Myocyte (in vitro differentiated cells): ENCODE results near the gene ETNK1. TPM values are rescaled to one million over a fixed set of nuclear protein-coding genes. Genes with fewer than 3 reads are reported as not detected.
"Not testable (repeated sequence)": the region's sequence is repeated elsewhere in the genome, so short reads cannot be mapped to it uniquely, and the experiment has no call there.

ENCODE experiments used
- DNase-seq: peaks from one replicate; pipeline ENCODE4 v3.0.0-alpha.2; 2012; ENCODE audit warnings: low read depth
- polyA plus RNA-seq: library from polyadenylated mRNA; unstranded; fragments of >200 nt; gene quantifications from one replicate; pipeline ENCODE4 v1.2.1, GENCODE V29; 2012; ENCODE audit warnings: missing spikeins
- total RNA-seq: library from RNA; depleted of rRNA; stranded (reverse); fragments of >200 nt; gene quantifications from 2 replicates; pipeline ENCODE4 v1.2.3, GENCODE V29; 2014

Gene ETNK1
- total RNA-seq, result 21.7 and 22.8 TPM in 2 replicates
- 12.9 TPM for polyA plus RNA-seq

- peak; percentile 93 for DNase-seq
Observed at GRCh38 chr12:22624870-22625761, at the start of gene ETNK1. Gene ETNK1, plus strand, starts transcription at chr12:22625171. Its CDS starts 260 bp downstream, at chr12:22625431.

GRCh38 chr12:22576065-22576464 is 48.9 kb upstream of the ETNK1 start:
- no peak for DNase-seq

GRCh38 chr12:22576473-22576872 is 48.5 kb upstream of the ETNK1 start:
- no peak for DNase-seq

GRCh38 chr12:22577667-22578066 is 47.3 kb upstream of the ETNK1 start:
- no peak for DNase-seq

GRCh38 chr12:22578328-22578727 is 46.6 kb upstream of the ETNK1 start:
- DNase-seq, result no peak

GRCh38 chr12:22588817-22589216 is 36.2 kb upstream of the ETNK1 start:
- DNase-seq, result no peak

GRCh38 chr12:22593864-22594263 is 31.1 kb upstream of the ETNK1 start:
- DNase-seq, result no peak

- not testable (repeated sequence) for DNase-seq
Observed at GRCh38 chr12:22597539-22597938, 27.4 kb upstream of the ETNK1 start.

- DNase-seq, result no peak
Observed at GRCh38 chr12:22598141-22598762, 26.7 kb upstream of the ETNK1 start.

- no peak for DNase-seq
Observed at GRCh38 chr12:22598763-22599161, 26.2 kb upstream of the ETNK1 start.

- DNase-seq, result no peak
Observed at GRCh38 chr12:22600181-22600580, 24.8 kb upstream of the ETNK1 start.

- DNase-seq, result no peak
Observed at GRCh38 chr12:22609501-22609900, 15.5 kb upstream of the ETNK1 start.

- no peak for DNase-seq
Observed at GRCh38 chr12:22610131-22610530, 14.8 kb upstream of the ETNK1 start.

- not testable (repeated sequence) for DNase-seq
Observed at GRCh38 chr12:22612822-22613221, 12.1 kb upstream of the ETNK1 start.

GRCh38 chr12:22615963-22616501 is 8.9 kb upstream of the ETNK1 start:
- no peak for DNase-seq

GRCh38 chr12:22617630-22618029 is 7.3 kb upstream of the ETNK1 start:
- DNase-seq, result no peak

GRCh38 chr12:22624548-22624869 is 462 bp upstream of the ETNK1 start:
- no peak for DNase-seq

GRCh38 chr12:22625762-22626294 is 857 bp downstream of the ETNK1 start:
- peak; percentile 46 for DNase-seq

GRCh38 chr12:22626406-22626805 is 1.4 kb downstream of the ETNK1 start:
- DNase-seq, result peak; percentile 9

- no peak for DNase-seq
Observed at GRCh38 chr12:22627371-22627770, 2.4 kb downstream of the ETNK1 start.

GRCh38 chr12:22628228-22628627 is 3.3 kb downstream of the ETNK1 start:
- no peak for DNase-seq

- DNase-seq, result peak; percentile 23
Observed at GRCh38 chr12:22631863-22632463, 7.0 kb downstream of the ETNK1 start.
